ACC112 (cell line): ENCODE results near the gene SLC22A16.

Experiments
- H2AFZ ChIP-seq: fragments of 200-600 bp; sonication (generic); one replicate; pipeline ENCODE4 v1.6.0; 2017; ENCODE audit warnings: antibody characterized with exemption, low read length; ENCODE audit not compliant: unreplicated experiment
- H3K27ac ChIP-seq: fragments of 200-600 bp; sonication (generic); 2 replicates; pipeline ENCODE4 v1.5.1; 2014; ENCODE audit warnings: low read depth, mild to moderate bottlenecking, antibody characterized with exemption, low read length, moderate library complexity
- H3K27me3 ChIP-seq: fragments of 200-600 bp; sonication (generic); 2 replicates; pipeline ENCODE4 v1.6.1; 2014; ENCODE audit warnings: mild to moderate bottlenecking, antibody characterized with exemption, low read length, moderate library complexity, mixed read lengths; ENCODE audit not compliant: insufficient read depth
- H3K36me3 ChIP-seq: fragments of 200-600 bp; sonication (generic); 2 replicates; pipeline ENCODE4 v1.6.1; 2016; ENCODE audit warnings: mild to moderate bottlenecking, antibody characterized with exemption, low read length, moderate library complexity, mixed read lengths; ENCODE audit not compliant: insufficient read depth
- H3K4me1 ChIP-seq: fragments of 200-600 bp; sonication (generic); one replicate; pipeline ENCODE4 v1.6.1; 2016; ENCODE audit warnings: low read length, mixed read lengths; ENCODE audit not compliant: insufficient read depth, unreplicated experiment, control insufficient read depth
- H3K4me3 ChIP-seq: fragments of 200-600 bp; sonication (generic); 2 replicates; pipeline ENCODE4 v1.5.1; 2014; ENCODE audit warnings: mild to moderate bottlenecking, low read depth, low read length
- H3K79me2 ChIP-seq: fragments of 200-600 bp; sonication (generic); one replicate; pipeline ENCODE4 v1.6.0; 2016; ENCODE audit warnings: low read length; ENCODE audit not compliant: control insufficient read depth, unreplicated experiment, insufficient read depth

The SLC22A16 gene

GRCh38 chr6:110448846-110449540 lies 27.4 kb downstream of the SLC22A16 start:
- H3K4me1 ChIP-seq, result no peaks in the 10 kb centered on the region
- H3K27ac ChIP-seq, result no peak overlapping the region
- no peaks in the 10 kb centered on the region for H3K79me2 ChIP-seq
- H3K4me3 ChIP-seq, result no peak overlapping the region
- no peak overlapping the region for H2AFZ ChIP-seq
- H3K27me3 ChIP-seq, result peaks cover 66% of the 10 kb centered on the region
- no peaks in the 10 kb centered on the region for H3K36me3 ChIP-seq

- Histone ChIP-seq H3K27me3 (peaks cover 73% of the 10 kb centered on the region), H3K79me2 (no peaks in the 10 kb centered on the region), H3K36me3 (no peaks in the 10 kb centered on the region), H2AFZ (no peak overlapping the region), H3K27ac (no peak overlapping the region), H3K4me3 (no peak overlapping the region), H3K4me1 (no peaks in the 10 kb centered on the region)
Observed at GRCh38 chr6:110447761-110448160, 28.7 kb downstream of the SLC22A16 start.

- H3K79me2 ChIP-seq, result no peaks in the 10 kb centered on the region
- H3K4me3 ChIP-seq, result no peak overlapping the region
- H3K27me3 ChIP-seq, result peaks cover 78% of the 10 kb centered on the region
- H3K4me1 ChIP-seq, result no peaks in the 10 kb centered on the region
- no peak overlapping the region for H2AFZ ChIP-seq
- no peak overlapping the region for H3K27ac ChIP-seq
- no peaks in the 10 kb centered on the region for H3K36me3 ChIP-seq
Observed at GRCh38 chr6:110446405-110446804, 30.0 kb downstream of the SLC22A16 start.

GRCh38 chr6:110440026-110440425 lies 36.4 kb downstream of the SLC22A16 start:
- H3K4me3 ChIP-seq, result no peak overlapping the region
- H3K27me3 ChIP-seq, result peaks cover 88% of the 10 kb centered on the region
- H3K27ac ChIP-seq, result no peak overlapping the region
- H3K36me3 ChIP-seq, result no peaks in the 10 kb centered on the region
- no peak overlapping the region for H2AFZ ChIP-seq
- H3K79me2 ChIP-seq, result no peaks in the 10 kb centered on the region
- H3K4me1 ChIP-seq, result no peaks in the 10 kb centered on the region

- H3K27ac ChIP-seq, result no peak overlapping the region
Observed at GRCh38 chr6:110439356-110439755, 37.1 kb downstream of the SLC22A16 start.

GRCh38 chr6:110434961-110435602 lies 41.3 kb downstream of the SLC22A16 start:
- no peak overlapping the region for H2AFZ ChIP-seq
- peaks cover 80% of the 10 kb centered on the region for H3K27me3 ChIP-seq
- no peaks in the 10 kb centered on the region for H3K36me3 ChIP-seq
- H3K79me2 ChIP-seq, result no peaks in the 10 kb centered on the region
- H3K4me1 ChIP-seq, result no peaks in the 10 kb centered on the region
- no peak overlapping the region for H3K4me3 ChIP-seq
- no peak overlapping the region for H3K27ac ChIP-seq

More at GRCh38 chr6:110439356-110439755, 37.1 kb downstream of the SLC22A16 start:
- Histone ChIP-seq H3K4me3 (no peak overlapping the region), H3K36me3 (no peaks in the 10 kb centered on the region), H3K4me1 (no peaks in the 10 kb centered on the region), H3K27me3 (peaks cover 88% of the 10 kb centered on the region), H2AFZ (no peak overlapping the region), H3K79me2 (no peaks in the 10 kb centered on the region)

- H3K27me3 ChIP-seq, result peaks cover 79% of the 10 kb centered on the region
- H3K36me3 ChIP-seq, result no peaks in the 10 kb centered on the region
- H3K4me3 ChIP-seq, result no peak overlapping the region
- H3K4me1 ChIP-seq, result no peaks in the 10 kb centered on the region
- no peaks in the 10 kb centered on the region for H3K79me2 ChIP-seq
- no peak overlapping the region for H2AFZ ChIP-seq
- H3K27ac ChIP-seq, result no peak overlapping the region
Observed at GRCh38 chr6:110432285-110432900, 44.0 kb downstream of the SLC22A16 start.

- Histone ChIP-seq H3K27ac (no peak overlapping the region), H3K79me2 (no peaks in the 10 kb centered on the region), H3K4me1 (no peaks in the 10 kb centered on the region), H3K4me3 (no peak overlapping the region), H3K36me3 (no peaks in the 10 kb centered on the region), H2AFZ (no peak overlapping the region), H3K27me3 (peaks cover 76% of the 10 kb centered on the region)
Observed at GRCh38 chr6:110430741-110431140, 45.7 kb downstream of the SLC22A16 start.

- H3K4me3 ChIP-seq, result no peak overlapping the region
- no peaks in the 10 kb centered on the region for H3K36me3 ChIP-seq
- no peaks in the 10 kb centered on the region for H3K79me2 ChIP-seq
- no peak overlapping the region for H3K27ac ChIP-seq
- H2AFZ ChIP-seq, result no peak overlapping the region
- H3K4me1 ChIP-seq, result no peaks in the 10 kb centered on the region
- peaks cover 76% of the 10 kb centered on the region for H3K27me3 ChIP-seq
Observed at GRCh38 chr6:110430236-110430635, 46.2 kb downstream of the SLC22A16 start.

GRCh38 chr6:110428153-110428552 lies 48.3 kb downstream of the SLC22A16 start:
- Histone ChIP-seq H3K36me3 (no peaks in the 10 kb centered on the region), H3K27me3 (peaks cover 87% of the 10 kb centered on the region), H2AFZ (no peak overlapping the region), H3K27ac (no peak overlapping the region), H3K79me2 (no peaks in the 10 kb centered on the region), H3K4me3 (no peak overlapping the region), H3K4me1 (no peaks in the 10 kb centered on the region)

GRCh38 chr6:110425816-110426215 lies 50.6 kb downstream of the SLC22A16 start:
- Histone ChIP-seq H3K36me3 (no peaks in the 10 kb centered on the region), H3K4me3 (no peak overlapping the region), H3K4me1 (no peaks in the 10 kb centered on the region), H3K79me2 (no peaks in the 10 kb centered on the region), H3K27me3 (peaks cover 83% of the 10 kb centered on the region), H3K27ac (no peak overlapping the region), H2AFZ (no peak overlapping the region)
